ENCODE data around the gene TRABD2B. TPM values are rescaled to one million over a fixed set of nuclear protein-coding genes. Genes with fewer than 3 reads are reported as not detected.

Gene TRABD2B
- total RNA-seq, 1 donor = under 0.01 TPM

- Histone ChIP-seq H4K20me1 (ENCODE audit: insufficient read depth, low read length) (no peaks in the 10 kb centered on the region), H3K27me3 (ENCODE audit: insufficient read depth, low read length) (no peaks in the 10 kb centered on the region), H3K27ac (ENCODE audit: low read depth, low read length) (no peak overlapping the region), H3K79me2 (ENCODE audit: insufficient read depth, low read length) (no peaks in the 10 kb centered on the region), H3K36me3 (ENCODE audit: insufficient read depth, low read length) (no peaks in the 10 kb centered on the region), H3K4me1 (ENCODE audit: insufficient read depth, low read length) (no peaks in the 10 kb centered on the region), H3K4me3 (ENCODE audit: insufficient read depth, low read length) (no peak overlapping the region), H3K4me2 (ENCODE audit: insufficient read depth, low read length) (no peak overlapping the region), H3K9me3 (ENCODE audit: low read depth, low read length) (no peaks in the 10 kb centered on the region), H2AFZ (ENCODE audit: low read length) (no peak overlapping the region)
- no peak for DNase-seq (ENCODE audit: insufficient read length, low spot score, missing footprints)
- no peak for TF ChIP-seq CTCF (IDR thresholded peaks at IDR 0.05; ENCODE audit: extremely low read depth, low read depth, low read length)
These were observed 142.5 kb downstream of the TRABD2B start for GRCh38 chr1:47854552-47855144.

DNA sequence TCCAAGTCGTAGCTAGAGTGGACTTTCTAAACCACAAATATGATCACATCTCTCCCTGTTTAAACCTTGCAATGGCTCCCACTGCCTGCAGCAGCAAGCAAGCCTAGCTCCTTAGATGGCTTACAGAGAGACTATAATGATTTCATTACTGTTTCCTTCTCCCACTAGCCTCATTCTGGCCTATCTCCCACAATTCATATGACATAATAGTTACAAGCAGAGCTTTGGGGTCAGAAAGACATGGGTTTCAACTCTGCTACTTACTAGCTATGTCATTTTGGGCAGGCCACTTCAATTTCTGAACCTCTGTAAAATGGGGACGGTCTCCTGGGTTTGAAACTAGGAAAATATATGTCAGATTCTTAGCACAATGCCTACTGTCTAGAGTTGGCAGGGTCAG, 143.3 kb downstream of the TRABD2B start:
- H3K79me2 ChIP-seq (ENCODE audit: insufficient read depth, low read length) = no peaks in the 10 kb centered on the region
- H3K4me1 ChIP-seq (ENCODE audit: insufficient read depth, low read length) = no peaks in the 10 kb centered on the region
- no peak overlapping the region for H3K4me3 ChIP-seq (ENCODE audit: insufficient read depth, low read length)
- no peaks in the 10 kb centered on the region for H3K27me3 ChIP-seq (ENCODE audit: insufficient read depth, low read length)
- no peak overlapping the region for H3K4me2 ChIP-seq (ENCODE audit: insufficient read depth, low read length)
- no peak for DNase-seq (ENCODE audit: insufficient read length, low spot score, missing footprints)
- no peaks in the 10 kb centered on the region for H3K9me3 ChIP-seq (ENCODE audit: low read depth, low read length)
- H3K36me3 ChIP-seq (ENCODE audit: insufficient read depth, low read length) = no peaks in the 10 kb centered on the region
- H2AFZ ChIP-seq (ENCODE audit: low read length) = no peak overlapping the region
- H3K27ac ChIP-seq (ENCODE audit: low read depth, low read length) = no peak overlapping the region
- no peak for TF ChIP-seq CTCF (IDR thresholded peaks at IDR 0.05; ENCODE audit: extremely low read depth, low read depth, low read length)
- H4K20me1 ChIP-seq (ENCODE audit: insufficient read depth, low read length) = no peaks in the 10 kb centered on the region

DNA sequence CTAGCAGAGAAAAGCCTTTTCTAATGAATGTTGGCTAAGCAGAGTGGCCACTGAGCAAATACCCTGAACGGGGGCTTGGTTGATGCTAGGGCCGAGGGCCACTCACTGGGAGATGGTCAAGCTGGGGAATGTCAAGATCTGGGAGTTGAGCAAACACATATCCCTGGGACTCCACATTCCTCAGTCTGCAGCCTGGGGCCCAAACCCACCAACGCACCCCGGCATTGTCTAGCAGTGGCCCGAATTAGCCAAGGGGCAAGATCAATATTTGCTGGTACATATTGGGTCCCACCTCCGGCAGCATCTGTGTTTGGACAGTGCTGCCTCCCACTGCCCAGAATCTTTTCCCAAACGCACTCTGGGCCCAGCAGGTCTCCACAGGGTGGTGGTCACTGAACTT, 144.1 kb downstream of the TRABD2B start:
- H3K27ac ChIP-seq (ENCODE audit: low read depth, low read length) = no peak overlapping the region
- H3K4me1 ChIP-seq (ENCODE audit: insufficient read depth, low read length) = no peaks in the 10 kb centered on the region
- H3K4me2 ChIP-seq (ENCODE audit: insufficient read depth, low read length) = no peak overlapping the region
- no peak overlapping the region for H3K4me3 ChIP-seq (ENCODE audit: insufficient read depth, low read length)
- H3K9me3 ChIP-seq (ENCODE audit: low read depth, low read length) = no peaks in the 10 kb centered on the region
- H2AFZ ChIP-seq (ENCODE audit: low read length) = no peak overlapping the region
- H4K20me1 ChIP-seq (ENCODE audit: insufficient read depth, low read length) = no peaks in the 10 kb centered on the region
- H3K79me2 ChIP-seq (ENCODE audit: insufficient read depth, low read length) = no peaks in the 10 kb centered on the region
- peak; percentile 65 for DNase-seq (ENCODE audit: insufficient read length, low spot score, missing footprints)
- TF ChIP-seq CTCF (IDR thresholded peaks at IDR 0.05; ENCODE audit: extremely low read depth, low read depth, low read length) = no peak
- H3K36me3 ChIP-seq (ENCODE audit: insufficient read depth, low read length) = no peaks in the 10 kb centered on the region
- no peaks in the 10 kb centered on the region for H3K27me3 ChIP-seq (ENCODE audit: insufficient read depth, low read length)

- Histone ChIP-seq H3K79me2 (ENCODE audit: insufficient read depth, low read length) (no peaks in the 10 kb centered on the region), H3K27ac (ENCODE audit: low read depth, low read length) (no peak overlapping the region), H3K4me2 (ENCODE audit: insufficient read depth, low read length) (no peak overlapping the region), H3K9me3 (ENCODE audit: low read depth, low read length) (no peaks in the 10 kb centered on the region), H3K4me3 (ENCODE audit: insufficient read depth, low read length) (no peak overlapping the region), H3K4me1 (ENCODE audit: insufficient read depth, low read length) (no peaks in the 10 kb centered on the region), H2AFZ (ENCODE audit: low read length) (no peak overlapping the region), H4K20me1 (ENCODE audit: insufficient read depth, low read length) (no peaks in the 10 kb centered on the region), H3K27me3 (ENCODE audit: insufficient read depth, low read length) (no peaks in the 10 kb centered on the region), H3K36me3 (ENCODE audit: insufficient read depth, low read length) (no peaks in the 10 kb centered on the region)
- DNase-seq (ENCODE audit: insufficient read length, low spot score, missing footprints) = peak; percentile 58
- TF ChIP-seq CTCF (IDR thresholded peaks at IDR 0.05; ENCODE audit: extremely low read depth, low read depth, low read length) = no peak
These were observed 145.0 kb downstream of the TRABD2B start for GRCh38 chr1:47852006-47852718.

Measured in osteoblast (primary cell).